GM19023 (cell line): Measurements from ENCODE around the gene ADCY3.

Experiments
- ATAC-seq: cut with Tn5 transposase; IDR thresholded peaks from one replicate; pipeline ENCODE4 v1.9.1; 2021; ENCODE audit warnings: mild to moderate bottlenecking, moderate library complexity; ENCODE audit not compliant: unreplicated experiment

The ADCY3 gene

DNA sequence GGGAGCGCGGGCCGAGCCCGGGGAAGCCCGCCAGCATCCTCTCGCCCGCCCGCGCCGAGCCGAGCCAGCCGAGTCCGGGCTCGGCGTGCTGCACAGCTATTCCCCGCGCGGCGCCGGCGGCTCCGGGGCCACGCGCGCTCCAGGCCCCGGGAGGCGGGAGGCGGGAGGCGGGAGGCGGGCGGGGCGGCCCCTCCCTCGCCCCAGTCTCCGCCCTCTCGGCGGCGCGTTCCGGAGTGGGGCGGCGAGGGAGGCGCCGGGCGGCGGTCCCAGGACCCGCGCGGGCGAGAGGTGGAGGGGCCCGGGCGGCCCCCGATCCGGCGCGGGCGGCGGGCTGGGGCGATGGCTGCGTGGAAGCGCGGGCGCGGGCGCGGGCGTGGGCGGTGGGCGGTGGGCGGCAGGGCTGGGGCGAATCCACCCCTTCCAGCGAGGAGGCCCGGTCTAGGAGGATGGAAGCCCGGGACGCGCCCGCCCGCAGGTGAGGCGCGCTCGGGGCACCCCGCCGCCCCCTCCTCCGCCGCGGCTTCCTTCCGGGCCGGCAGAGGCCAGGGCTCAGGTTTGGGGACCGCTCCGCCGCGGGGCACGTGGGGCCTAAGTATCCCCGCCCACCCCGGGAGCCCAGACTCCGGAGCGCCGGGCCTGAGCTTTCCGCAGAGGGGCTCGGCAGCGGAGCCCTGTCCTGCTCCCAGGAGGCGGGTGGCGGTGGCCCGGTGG, at the start of gene ADCY3:
TSS of gene ADCY3 (minus strand) at position 140 of the 711 bp plus-strand sequence. CDS start 1,250 bp downstream, outside the sequence.
- ATAC-seq = peak; percentile 62

DNA sequence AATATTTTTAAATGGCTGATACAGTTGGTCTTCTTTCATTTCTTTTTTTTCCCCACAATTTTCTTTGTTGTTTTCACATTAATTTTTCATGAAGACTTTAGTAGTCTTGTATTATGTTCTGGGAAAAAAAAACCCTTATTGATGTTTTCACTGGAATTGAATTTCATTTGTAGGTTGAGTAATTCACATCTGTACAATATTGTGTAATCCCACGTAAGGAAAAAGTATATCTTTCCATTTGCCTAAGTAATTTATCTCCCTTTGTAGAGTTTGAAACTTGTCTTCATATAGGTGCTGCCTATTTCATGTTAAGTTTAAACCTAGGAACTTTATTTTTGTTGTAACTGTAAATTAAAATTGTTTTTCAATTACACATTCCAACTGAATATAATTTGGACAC, 49.7 kb upstream of the ADCY3 start:
- ATAC-seq = no peak

DNA sequence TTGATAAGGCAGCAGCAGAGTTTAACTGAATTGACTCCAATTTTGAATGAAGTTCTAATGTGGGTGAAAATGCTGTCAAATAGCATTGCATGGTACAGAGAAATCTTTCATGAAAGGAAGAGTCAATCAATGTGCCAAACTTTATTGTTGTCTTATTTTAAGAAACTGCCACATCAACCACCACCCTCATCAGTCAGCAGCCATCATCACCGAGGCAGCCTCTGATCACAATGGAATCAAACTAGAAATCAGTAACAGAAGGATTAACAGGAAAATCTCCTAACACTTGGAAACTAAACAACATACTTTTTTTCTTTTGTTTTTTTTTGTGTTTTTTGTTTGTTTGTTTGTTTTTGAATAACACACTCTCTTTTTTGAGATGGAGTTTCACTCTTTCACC, 41.9 kb upstream of the ADCY3 start:
- ATAC-seq = no peak

DNA sequence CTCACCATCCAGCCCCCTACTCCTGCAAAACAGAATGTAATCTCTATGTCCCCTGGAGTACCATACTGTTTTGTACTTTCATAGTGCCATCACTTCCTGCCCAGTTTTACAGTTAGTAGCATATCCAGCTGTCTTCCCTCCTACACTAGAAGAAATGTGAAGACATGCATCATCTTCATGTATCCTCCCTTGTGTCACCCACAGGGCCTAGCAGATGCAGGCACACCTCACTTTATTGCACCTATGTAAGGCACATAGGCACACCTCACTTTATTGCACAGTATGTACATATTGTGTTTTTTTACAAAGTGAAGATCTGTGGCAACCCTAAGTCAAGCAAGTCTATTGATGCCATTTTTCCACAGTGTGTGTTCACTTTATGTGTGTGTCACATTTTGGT, 39.7 kb upstream of the ADCY3 start:
- ATAC-seq = no peak

DNA sequence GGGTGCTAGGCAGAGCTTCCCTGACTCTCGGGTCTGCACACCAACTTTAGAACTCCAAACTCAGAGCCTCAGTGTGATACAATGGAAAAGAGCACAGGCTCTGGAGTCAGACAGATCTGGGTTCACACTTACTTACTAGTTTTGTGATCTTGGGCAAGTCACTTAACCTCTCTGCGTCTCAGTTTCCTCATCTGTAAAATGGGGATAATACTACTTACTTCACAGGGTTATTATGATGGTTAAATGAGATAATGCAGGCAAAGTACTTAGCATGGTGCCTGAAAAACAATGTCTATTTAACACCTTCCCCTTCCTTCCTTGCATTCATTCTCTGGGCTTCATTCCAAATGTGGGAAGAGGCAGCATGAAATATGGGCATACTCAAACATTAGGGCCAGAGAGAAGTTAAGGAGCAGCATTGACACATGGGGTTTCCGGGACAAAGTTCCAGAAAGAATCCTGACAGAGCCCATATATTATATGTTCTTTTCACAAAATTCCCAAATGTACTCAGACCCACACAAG, 38.4 kb upstream of the ADCY3 start:
- no peak for ATAC-seq

DNA sequence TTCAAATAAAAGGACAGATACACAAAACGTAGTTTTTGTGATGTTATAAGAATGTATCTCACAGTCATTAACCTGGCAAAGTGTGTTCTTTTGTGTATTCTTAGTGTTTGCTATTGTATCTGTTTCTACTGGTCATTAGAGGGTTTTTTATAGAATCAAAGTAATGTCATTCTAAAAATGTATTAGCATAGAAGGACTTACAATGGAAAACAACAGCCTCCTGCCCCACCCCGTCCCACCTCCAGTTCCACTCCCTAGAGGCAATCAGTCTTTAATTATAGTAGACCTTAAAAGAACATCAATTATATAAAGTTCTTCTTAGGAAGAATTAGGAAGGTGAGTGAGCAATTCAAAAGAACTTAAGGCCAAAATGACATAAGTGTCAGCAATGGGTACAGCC, 37.9 kb upstream of the ADCY3 start:
- ATAC-seq = no peak

DNA sequence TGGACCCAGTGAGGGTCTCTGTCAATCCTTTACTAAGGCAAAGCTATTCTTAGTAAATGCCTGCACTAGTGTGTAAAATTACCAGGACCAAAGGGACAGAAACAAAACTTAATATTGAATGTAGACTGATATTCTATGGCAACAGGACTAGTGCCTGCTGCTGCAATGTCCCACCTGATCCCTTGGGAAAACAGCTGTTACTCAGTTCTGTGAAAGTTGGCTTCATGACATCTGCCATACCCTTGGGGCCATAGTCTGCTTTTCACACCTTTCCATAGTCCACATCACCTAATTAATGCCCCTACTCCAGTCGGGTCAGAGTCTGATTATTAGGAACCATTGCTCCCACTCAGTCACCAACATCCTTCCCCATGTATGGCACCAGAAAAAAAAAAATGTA, 37.2 kb upstream of the ADCY3 start:
- ATAC-seq = no peak

DNA sequence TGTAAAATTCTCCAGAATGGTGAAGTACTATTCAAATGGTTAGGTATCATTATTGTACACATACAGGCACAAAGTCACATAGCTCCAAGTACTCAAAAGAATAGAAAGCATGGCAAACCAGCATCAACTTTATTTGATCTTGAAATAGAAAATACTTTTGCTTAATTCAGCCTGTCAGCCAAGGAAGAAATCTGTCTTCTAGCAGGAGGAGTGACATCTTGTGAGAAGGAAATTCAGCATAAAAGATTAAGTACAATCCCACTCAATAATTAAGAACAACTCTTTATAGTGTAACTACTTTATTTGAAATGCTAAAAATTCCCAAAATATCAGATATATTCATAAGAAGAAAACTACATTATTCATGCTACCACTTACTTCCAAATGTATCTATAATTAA, 35.9 kb upstream of the ADCY3 start:
- ATAC-seq = no peak

DNA sequence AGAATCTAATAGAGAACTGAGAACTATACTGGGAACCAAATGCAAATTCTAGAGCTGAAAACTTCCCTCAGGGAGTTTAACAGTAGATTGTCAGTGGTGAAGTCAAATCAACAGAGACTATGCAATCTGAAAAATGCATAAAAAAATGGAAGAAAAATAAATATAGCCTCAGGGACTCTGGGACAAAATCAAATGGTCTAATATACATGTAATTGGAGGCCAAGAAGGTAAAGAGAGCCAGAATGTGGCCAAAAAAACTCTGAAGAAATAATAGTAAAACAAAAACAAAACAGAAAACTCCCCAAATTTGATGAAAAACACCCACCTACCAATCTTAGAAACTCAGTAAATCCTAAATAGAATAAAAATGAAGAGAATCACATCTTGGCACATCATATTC, 35.2 kb upstream of the ADCY3 start:
- no peak for ATAC-seq

DNA sequence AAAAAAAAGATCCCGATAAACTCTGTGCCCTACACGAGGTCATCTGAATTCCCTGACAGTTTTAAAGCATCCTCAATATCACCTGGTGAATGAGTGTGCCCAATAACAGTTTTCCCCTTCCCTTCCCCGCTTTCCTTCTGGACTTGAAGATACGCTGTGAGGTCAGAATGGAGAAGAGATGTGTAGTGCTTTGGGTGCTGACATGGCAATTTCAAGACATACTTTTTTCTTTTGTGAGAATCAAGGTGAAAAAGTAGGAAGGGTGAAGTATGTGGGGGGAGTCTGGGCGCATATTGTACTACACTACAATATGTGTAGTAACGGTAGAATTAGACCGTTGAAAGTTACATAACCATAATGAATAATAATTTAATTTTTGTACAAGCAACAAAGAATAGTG, 30.1 kb upstream of the ADCY3 start:
- no peak for ATAC-seq

DNA sequence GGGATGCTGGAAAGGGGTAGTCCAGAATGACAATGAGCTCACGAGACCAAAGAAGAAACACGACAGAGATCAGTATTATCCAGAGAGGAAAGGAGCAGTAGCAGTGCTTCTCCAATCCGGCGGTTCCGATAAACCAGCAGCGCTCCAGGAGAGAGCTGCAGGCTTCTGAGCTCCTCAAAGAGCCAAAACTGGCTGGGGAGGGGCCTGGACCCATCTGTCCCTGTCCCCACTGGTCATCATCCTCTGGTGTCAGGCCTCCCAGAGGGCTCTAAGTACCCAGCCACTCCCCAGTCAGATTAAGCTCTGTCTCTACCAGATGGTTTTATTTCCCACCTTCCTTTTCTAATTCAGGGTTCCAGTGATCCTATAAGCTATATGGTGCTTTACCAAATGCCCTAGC, 28.5 kb upstream of the ADCY3 start:
- no peak for ATAC-seq

DNA sequence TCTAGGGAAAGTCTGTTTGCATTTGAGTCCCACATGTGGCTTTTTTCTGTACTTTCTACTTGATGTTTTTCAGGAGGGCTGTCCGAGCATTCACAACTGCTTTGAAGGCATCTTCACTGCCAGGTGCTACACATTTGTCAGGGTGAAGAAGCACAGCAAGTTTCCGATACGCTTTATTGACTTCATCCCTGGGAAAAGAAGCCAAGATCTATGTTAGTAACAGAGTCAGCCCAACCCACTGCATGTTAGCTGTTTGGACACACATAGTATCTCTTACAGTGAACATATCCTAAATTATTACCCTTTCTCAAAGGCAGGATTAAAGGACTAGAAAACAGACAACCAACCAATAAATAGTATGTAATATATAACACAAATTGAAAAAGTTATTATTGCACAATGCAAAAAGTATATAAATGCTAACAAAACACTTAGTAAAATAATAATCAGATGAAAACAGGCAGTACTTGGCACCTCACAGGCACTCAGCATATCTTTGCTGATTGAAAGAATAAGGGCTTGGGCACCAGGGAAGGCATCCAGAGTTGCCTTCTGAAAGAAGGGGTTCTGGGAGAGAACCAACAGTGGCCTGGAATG, 27.6 kb upstream of the ADCY3 start:
- no peak for ATAC-seq

DNA sequence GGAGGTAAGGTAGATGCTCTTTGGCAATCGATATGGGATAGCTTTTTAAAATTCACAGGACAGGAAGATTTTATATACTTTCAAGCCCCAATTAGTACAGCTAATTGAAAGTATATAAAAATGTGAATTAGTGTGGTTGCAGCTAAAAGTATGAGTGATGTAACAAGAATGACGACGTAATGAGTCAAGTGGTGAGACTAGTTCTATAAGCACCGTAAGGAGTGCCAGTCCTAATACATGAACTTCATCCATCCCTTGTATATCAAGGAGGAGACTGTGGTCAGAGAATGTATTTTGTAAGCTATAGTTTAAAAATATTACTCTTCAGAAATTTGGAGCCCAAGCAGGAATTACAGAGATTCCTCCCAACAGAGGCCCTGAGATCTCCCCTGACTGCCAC, 25.9 kb upstream of the ADCY3 start:
- no peak for ATAC-seq

DNA sequence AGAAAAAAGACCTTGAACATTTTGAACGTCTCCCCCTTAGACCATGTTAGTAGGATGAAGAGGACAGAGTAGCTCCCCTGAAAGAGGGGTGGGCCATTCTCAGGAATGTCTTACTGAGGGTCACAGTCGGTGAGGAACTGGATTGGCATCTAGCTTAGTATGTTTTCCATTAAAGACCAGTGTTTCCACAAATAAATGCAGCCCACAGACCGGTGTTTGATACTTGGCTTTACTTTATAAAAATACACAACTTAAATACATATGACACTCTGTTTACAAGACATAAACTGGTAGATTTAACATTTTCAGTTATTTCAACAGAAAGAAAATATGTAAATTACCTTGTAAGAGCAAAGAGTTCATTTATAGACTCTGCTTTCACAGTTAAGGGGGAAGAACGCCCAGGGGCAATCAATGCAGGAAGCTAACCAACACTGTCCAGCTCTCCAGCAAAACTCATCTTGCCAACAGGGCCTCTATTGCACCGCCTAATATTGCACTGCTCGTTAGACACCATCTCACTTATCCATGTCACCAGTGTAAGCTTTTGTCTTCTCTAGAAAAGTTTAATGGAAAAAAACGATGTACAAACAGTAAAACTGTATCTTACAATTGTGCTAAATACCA, 23.5 kb upstream of the ADCY3 start:
- no peak for ATAC-seq

DNA sequence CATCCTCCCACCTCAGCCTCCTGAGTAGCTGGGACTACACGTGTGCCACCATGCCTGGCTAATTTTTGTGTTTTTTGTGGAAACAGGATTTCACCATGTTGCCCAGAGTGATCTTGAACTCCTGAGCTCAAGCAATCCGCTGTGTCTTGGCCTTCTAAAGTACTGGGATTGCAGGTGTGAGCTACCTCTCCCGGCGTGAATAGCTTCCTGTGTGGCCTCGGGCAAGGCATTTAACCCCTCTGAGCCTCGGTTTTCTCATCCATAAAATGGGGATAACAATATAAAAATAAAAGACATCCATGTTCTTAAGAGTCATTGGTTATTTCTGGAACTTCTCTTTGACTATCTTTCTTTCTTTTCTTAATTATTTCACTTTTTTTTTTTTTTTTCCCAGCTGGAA, 19.3 kb upstream of the ADCY3 start:
- no peak for ATAC-seq

DNA sequence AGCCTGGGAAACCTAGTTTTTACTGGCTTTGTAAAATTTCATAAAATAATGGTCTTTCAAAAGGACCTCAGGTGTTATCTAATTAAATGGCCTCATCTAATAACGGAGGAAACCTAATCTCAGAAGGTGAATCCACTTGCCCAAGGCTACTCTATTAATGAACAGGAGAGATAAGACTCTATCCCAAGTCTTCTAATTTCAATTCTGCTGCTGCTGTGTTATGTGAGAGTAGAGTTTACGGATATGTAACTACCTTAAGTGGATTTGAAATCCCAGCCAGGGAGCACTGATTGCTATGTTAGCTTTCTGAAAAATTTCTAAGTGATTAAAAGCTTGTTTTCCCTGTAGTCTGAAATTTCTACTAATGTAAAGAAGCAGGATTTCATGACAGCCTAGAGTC, 17.2 kb upstream of the ADCY3 start:
- no peak for ATAC-seq

DNA sequence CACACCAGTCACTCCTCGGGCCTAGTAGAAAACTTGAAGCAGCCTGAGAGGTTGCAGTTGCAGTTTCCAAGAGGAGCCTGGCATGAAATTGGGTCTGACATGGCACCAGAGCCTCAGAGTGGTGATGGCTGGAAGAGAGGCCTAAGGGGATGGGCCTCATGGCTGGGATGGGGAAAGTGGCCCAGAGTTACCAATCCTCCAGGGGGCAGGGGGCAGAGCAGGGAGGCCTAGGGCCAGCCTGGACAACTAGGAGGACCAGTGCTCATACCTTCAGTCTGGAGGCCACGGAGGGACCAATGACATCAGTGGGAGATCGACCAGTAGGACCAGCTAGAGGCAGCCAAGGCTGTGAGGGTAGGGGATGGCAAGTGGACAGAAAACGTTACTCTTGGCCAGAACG, 15.1 kb upstream of the ADCY3 start:
- ATAC-seq = no peak

DNA sequence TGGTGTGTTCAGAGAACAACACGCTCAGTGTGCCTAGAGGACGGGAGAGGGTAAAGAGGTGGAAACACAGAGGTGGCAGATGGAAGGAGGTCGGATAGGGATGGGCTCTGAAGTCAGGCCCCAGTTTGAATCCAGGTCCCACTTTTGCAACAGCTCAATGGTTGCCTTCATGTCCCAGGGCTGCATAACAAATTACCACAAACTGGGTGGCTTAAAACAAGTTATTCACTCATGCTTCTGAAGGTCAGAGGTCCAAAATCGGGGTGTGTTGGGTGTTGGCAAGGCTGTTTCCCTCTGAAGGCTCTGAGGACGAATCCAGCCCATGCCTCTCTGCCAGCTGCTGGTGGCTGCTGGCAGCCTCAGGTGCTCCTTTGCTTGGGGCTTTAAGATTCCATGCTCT, 12.7 kb upstream of the ADCY3 start:
- no peak for ATAC-seq

DNA sequence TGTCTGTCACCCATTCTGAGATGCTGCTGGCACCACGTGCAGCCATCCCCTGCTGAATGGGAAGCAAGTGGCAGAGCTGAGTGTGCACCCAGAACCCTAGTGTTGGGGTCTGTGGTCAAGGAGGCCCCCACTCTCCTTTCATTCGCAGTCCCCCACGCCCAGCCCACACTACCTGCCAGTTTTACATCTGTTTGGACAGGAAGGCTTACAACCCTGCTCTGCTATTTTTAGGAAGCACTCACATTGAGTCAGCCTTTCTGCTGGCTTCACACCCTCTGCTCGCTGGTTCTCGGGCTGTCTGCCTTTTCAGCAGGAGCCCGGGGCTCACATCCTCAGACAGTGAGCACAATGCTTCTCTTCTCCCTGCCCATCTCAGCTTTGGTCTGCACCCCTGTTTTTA, 10.7 kb upstream of the ADCY3 start:
- no peak for ATAC-seq

DNA sequence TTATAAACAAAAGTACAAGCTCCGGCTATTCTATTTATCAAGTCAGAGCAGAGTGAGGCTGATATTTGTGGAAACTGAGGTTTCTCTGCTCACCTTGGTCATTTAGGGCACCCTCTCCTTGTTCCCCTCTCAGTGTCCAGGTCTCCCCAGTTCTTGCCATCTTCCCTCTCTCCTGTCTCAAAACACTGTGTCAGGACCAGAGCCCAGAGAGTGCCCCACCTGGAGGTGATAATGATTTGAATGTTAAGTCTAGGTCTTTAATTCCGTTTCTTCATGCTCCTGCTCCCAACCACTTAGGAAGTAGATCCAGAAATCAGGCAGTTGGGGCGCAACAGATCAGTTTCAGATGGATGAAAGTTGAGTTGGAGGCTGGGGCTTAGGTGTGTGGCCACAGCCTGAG, 9.2 kb upstream of the ADCY3 start:
- ATAC-seq = no peak

DNA sequence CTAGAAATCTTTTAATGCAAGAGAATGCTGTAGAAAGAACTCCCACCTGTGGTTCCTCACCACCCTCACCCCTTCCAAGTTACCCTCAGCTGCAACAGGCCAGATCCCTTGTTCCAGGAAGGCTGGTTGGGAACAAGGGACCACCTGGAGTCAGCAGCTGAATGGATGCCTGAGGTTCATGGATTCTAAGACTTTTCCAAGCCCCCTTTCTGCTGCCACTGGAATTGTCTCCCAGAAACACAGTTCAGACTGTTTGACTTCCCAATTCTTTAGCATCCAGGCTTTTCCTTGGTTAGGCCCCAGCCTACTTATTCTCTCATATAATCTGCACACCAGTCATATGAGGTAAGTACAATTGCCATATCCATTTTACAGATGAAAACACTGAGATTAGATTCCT, 8.0 kb upstream of the ADCY3 start:
- ATAC-seq = no peak

DNA sequence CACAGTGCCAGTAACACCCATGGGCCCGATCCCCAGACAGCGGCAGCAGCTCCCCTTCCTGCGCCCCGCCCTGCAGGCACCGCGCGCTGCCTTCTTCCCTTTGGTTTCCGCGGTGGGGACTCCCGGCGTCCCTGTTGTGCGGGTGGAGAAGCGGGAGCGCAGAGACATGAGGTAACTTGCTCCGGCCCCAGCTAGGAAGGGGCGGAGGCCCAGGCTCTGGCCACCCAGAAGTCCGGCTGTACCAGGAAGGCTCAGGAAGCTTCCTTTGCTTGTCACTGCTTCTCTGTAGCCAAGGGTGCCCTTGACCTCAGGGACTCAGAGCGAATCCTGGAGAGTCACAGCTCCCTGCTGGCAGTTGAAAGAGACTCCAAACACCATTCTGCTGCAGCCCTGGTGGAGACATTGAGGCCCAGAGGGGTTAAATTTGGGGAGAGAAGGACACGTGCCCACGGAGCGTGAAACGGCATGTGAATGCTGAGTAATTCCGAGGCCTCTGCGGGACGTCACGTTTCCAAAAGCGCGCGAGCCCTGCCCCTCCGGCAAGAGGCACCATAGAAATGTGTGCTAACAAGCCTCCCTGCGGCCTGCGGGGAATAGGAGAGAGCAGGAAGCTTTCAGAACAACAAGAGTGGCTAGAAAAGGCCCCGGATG, 6.7 kb upstream of the ADCY3 start:
- ATAC-seq = no peak
